HepG2 (cell line): Measurements from ENCODE around the gene AGRP.

Source experiments
- CTCF ChIP-seq: sonication (generic); formaldehyde crosslinking; IDR thresholded peaks from 2 replicates; pipeline ENCODE4 v1.5.0; 2020; ENCODE audit warnings: mild to moderate bottlenecking, missing genetic modification reagents, moderate library complexity
- HNF4G ChIP-seq, 2 experiments: sonication (generic) in 1 of 2; formaldehyde crosslinking in 1 of 2; IDR thresholded peaks; 2 replicates each; pipeline versions ENCODE4 v1.4.0 to v1.6.1; 2011 to 2020; ENCODE audit warnings: borderline replicate concordance in 2 of 2, low read depth in 2 of 2, mild to moderate bottlenecking in 2 of 2, low read length in 1 of 2, missing genetic modification reagents in 1 of 2, moderate library complexity in 1 of 2
- KDM4B ChIP-seq: sonication (generic); formaldehyde crosslinking; IDR thresholded peaks from 2 replicates; pipeline ENCODE4 v1.4.0; 2020; ENCODE audit warnings: missing genetic modification reagents
- NFRKB ChIP-seq: fragments of 450-650 bp; IDR thresholded peaks from 2 replicates; pipeline ENCODE4 v1.6.1; 2017
- POLR2A ChIP-seq, 2 experiments: IDR thresholded peaks; 2 replicates each; pipeline ENCODE4 v1.6.1; 2011; ENCODE audit warnings: low read depth in 2 of 2, low read length in 2 of 2, mild to moderate bottlenecking in 1 of 2, moderate library complexity in 1 of 2; ENCODE audit not compliant: insufficient read depth in 1 of 2
- STAT6 ChIP-seq: sonication (generic); formaldehyde crosslinking; IDR thresholded peaks from 2 replicates; pipeline ENCODE4 v1.4.0; 2020; ENCODE audit warnings: missing genetic modification reagents, mild to moderate bottlenecking, borderline replicate concordance

GRCh38 chr16:67445913-67446907 is 37.1 kb downstream of the AGRP start:
- TF ChIP-seq NFRKB = no peak
- TF ChIP-seq CTCF (CRISPR knock-in tag) = peak; percentile 65
- TF ChIP-seq HNF4G (IDR thresholded peaks at IDR 0.05; ENCODE audit: borderline replicate concordance, low read depth, low read length) = peak; percentile 100
- peak; percentile 98 for TF ChIP-seq HNF4G (CRISPR knock-in tag; IDR thresholded peaks at IDR 0.05; ENCODE audit: borderline replicate concordance, low read depth)
- peak; percentile 42 to 55; a peak in 2 of 4 replicates for TF ChIP-seq POLR2A (IDR thresholded peaks at IDR 0.05; ENCODE audit: insufficient read depth in 1 of 2, low read depth in 2 of 2, low read length in 2 of 2)
- TF ChIP-seq STAT6 (CRISPR knock-in tag) = no peak
- no peak for TF ChIP-seq KDM4B (CRISPR knock-in tag)
